ENCODE measurements around the gene RASGRF2.

The RASGRF2 gene

GRCh38 chr5:81080809-81081460, 120.8 kb downstream of the RASGRF2 start:
- Histone ChIP-seq H3K36me3 (ENCODE audit: control insufficient read depth in 1 of 2, insufficient read depth in 2 of 2, low read length in 2 of 2) (no peaks in the 10 kb centered on the region), H3K4me1 (ENCODE audit: control insufficient read depth in 1 of 2, insufficient read depth in 2 of 2, low read length in 2 of 2) (no peaks in the 10 kb centered on the region), H3K27ac (ENCODE audit: low read length) (no peak overlapping the region), H3K4me3 (ENCODE audit: low read depth in 1 of 2, low read length in 2 of 2) (no peak overlapping the region), H3K9me3 (ENCODE audit: control insufficient read depth in 1 of 2, low read length in 2 of 2) (peaks cover 5 to 8% of the 10 kb centered on the region in 2 donors), H3K27me3 (ENCODE audit: low read depth, low read length) (no peaks in the 10 kb centered on the region)

- H3K27me3 ChIP-seq (ENCODE audit: low read depth, low read length) = no peaks in the 10 kb centered on the region
- H3K27ac ChIP-seq (ENCODE audit: low read length) = no peak overlapping the region
- H3K4me1 ChIP-seq (ENCODE audit: control insufficient read depth in 1 of 2, insufficient read depth in 2 of 2, low read length in 2 of 2) = no peaks in the 10 kb centered on the region
- no peak overlapping the region for H3K4me3 ChIP-seq (ENCODE audit: low read depth in 1 of 2, low read length in 2 of 2)
- H3K36me3 ChIP-seq (ENCODE audit: control insufficient read depth in 1 of 2, insufficient read depth in 2 of 2, low read length in 2 of 2) = no peaks in the 10 kb centered on the region
- peaks cover 5 to 8% of the 10 kb centered on the region in 2 donors for H3K9me3 ChIP-seq (ENCODE audit: control insufficient read depth in 1 of 2, low read length in 2 of 2)
These were observed 121.3 kb downstream of the RASGRF2 start for GRCh38 chr5:81081461-81081835.

GRCh38 chr5:81086881-81087281, 126.7 kb downstream of the RASGRF2 start:
- Histone ChIP-seq H3K4me3 (ENCODE audit: low read depth in 1 of 2, low read length in 2 of 2) (no peak overlapping the region), H3K9me3 (ENCODE audit: control insufficient read depth in 1 of 2, low read length in 2 of 2) (no peaks in the 10 kb centered on the region), H3K27me3 (ENCODE audit: low read depth, low read length) (no peaks in the 10 kb centered on the region), H3K36me3 (ENCODE audit: control insufficient read depth in 1 of 2, insufficient read depth in 2 of 2, low read length in 2 of 2) (no peaks in the 10 kb centered on the region), H3K27ac (ENCODE audit: low read length) (no peak overlapping the region), H3K4me1 (ENCODE audit: control insufficient read depth in 1 of 2, insufficient read depth in 2 of 2, low read length in 2 of 2) (no peaks in the 10 kb centered on the region)

- Histone ChIP-seq H3K27me3 (ENCODE audit: low read depth, low read length) (no peaks in the 10 kb centered on the region), H3K9me3 (ENCODE audit: control insufficient read depth in 1 of 2, low read length in 2 of 2) (no peaks in the 10 kb centered on the region), H3K36me3 (ENCODE audit: control insufficient read depth in 1 of 2, insufficient read depth in 2 of 2, low read length in 2 of 2) (no peaks in the 10 kb centered on the region), H3K27ac (ENCODE audit: low read length) (no peak overlapping the region), H3K4me1 (ENCODE audit: control insufficient read depth in 1 of 2, insufficient read depth in 2 of 2, low read length in 2 of 2) (no peaks in the 10 kb centered on the region), H3K4me3 (ENCODE audit: low read depth in 1 of 2, low read length in 2 of 2) (no peak overlapping the region)
These were observed 131.0 kb downstream of the RASGRF2 start for GRCh38 chr5:81091199-81091598.

GRCh38 chr5:81093536-81094196, 133.5 kb downstream of the RASGRF2 start:
- Histone ChIP-seq H3K27ac (ENCODE audit: low read length) (no peak overlapping the region), H3K36me3 (ENCODE audit: control insufficient read depth in 1 of 2, insufficient read depth in 2 of 2, low read length in 2 of 2) (no peaks in the 10 kb centered on the region), H3K9me3 (ENCODE audit: control insufficient read depth in 1 of 2, low read length in 2 of 2) (no peaks in the 10 kb centered on the region), H3K4me1 (ENCODE audit: control insufficient read depth in 1 of 2, insufficient read depth in 2 of 2, low read length in 2 of 2) (no peaks in the 10 kb centered on the region), H3K27me3 (ENCODE audit: low read depth, low read length) (no peaks in the 10 kb centered on the region), H3K4me3 (ENCODE audit: low read depth in 1 of 2, low read length in 2 of 2) (no peak overlapping the region)

GRCh38 chr5:81095835-81096234, 135.7 kb downstream of the RASGRF2 start:
- no peak overlapping the region for H3K27ac ChIP-seq (ENCODE audit: low read length)
- H3K4me1 ChIP-seq (ENCODE audit: control insufficient read depth in 1 of 2, insufficient read depth in 2 of 2, low read length in 2 of 2) = no peaks in the 10 kb centered on the region
- no peaks in the 10 kb centered on the region for H3K27me3 ChIP-seq (ENCODE audit: low read depth, low read length)
- H3K36me3 ChIP-seq (ENCODE audit: control insufficient read depth in 1 of 2, insufficient read depth in 2 of 2, low read length in 2 of 2) = no peaks in the 10 kb centered on the region
- H3K4me3 ChIP-seq (ENCODE audit: low read depth in 1 of 2, low read length in 2 of 2) = no peak overlapping the region
- H3K9me3 ChIP-seq (ENCODE audit: control insufficient read depth in 1 of 2, low read length in 2 of 2) = no peaks in the 10 kb centered on the region

- no peaks in the 10 kb centered on the region for H3K27me3 ChIP-seq (ENCODE audit: low read depth, low read length)
- no peaks in the 10 kb centered on the region for H3K9me3 ChIP-seq (ENCODE audit: control insufficient read depth in 1 of 2, low read length in 2 of 2)
- no peak overlapping the region for H3K27ac ChIP-seq (ENCODE audit: low read length)
- H3K4me1 ChIP-seq (ENCODE audit: control insufficient read depth in 1 of 2, insufficient read depth in 2 of 2, low read length in 2 of 2) = no peaks in the 10 kb centered on the region
- no peaks in the 10 kb centered on the region for H3K36me3 ChIP-seq (ENCODE audit: control insufficient read depth in 1 of 2, insufficient read depth in 2 of 2, low read length in 2 of 2)
- H3K4me3 ChIP-seq (ENCODE audit: low read depth in 1 of 2, low read length in 2 of 2) = no peak overlapping the region
These were observed 137.6 kb downstream of the RASGRF2 start for GRCh38 chr5:81097713-81098112.

GRCh38 chr5:81105261-81105877, 145.2 kb downstream of the RASGRF2 start:
- Histone ChIP-seq H3K4me3 (ENCODE audit: low read depth in 1 of 2, low read length in 2 of 2) (no peak overlapping the region), H3K36me3 (ENCODE audit: control insufficient read depth in 1 of 2, insufficient read depth in 2 of 2, low read length in 2 of 2) (no peaks in the 10 kb centered on the region), H3K27ac (ENCODE audit: low read length) (no peak overlapping the region), H3K27me3 (ENCODE audit: low read depth, low read length) (no peaks in the 10 kb centered on the region), H3K4me1 (ENCODE audit: control insufficient read depth in 1 of 2, insufficient read depth in 2 of 2, low read length in 2 of 2) (no peaks in the 10 kb centered on the region), H3K9me3 (ENCODE audit: control insufficient read depth in 1 of 2, low read length in 2 of 2) (no peaks in the 10 kb centered on the region)

GRCh38 chr5:81115261-81115660, 155.1 kb downstream of the RASGRF2 start:
- Histone ChIP-seq H3K9me3 (ENCODE audit: control insufficient read depth in 1 of 2, low read length in 2 of 2) (no peaks in the 10 kb centered on the region), H3K36me3 (ENCODE audit: control insufficient read depth in 1 of 2, insufficient read depth in 2 of 2, low read length in 2 of 2) (no peaks in the 10 kb centered on the region), H3K4me3 (ENCODE audit: low read depth in 1 of 2, low read length in 2 of 2) (no peak overlapping the region), H3K4me1 (ENCODE audit: control insufficient read depth in 1 of 2, insufficient read depth in 2 of 2, low read length in 2 of 2) (no peaks in the 10 kb centered on the region), H3K27ac (ENCODE audit: low read length) (no peak overlapping the region), H3K27me3 (ENCODE audit: low read depth, low read length) (no peaks in the 10 kb centered on the region)

- H3K36me3 ChIP-seq (ENCODE audit: control insufficient read depth in 1 of 2, insufficient read depth in 2 of 2, low read length in 2 of 2) = no peaks in the 10 kb centered on the region
- H3K4me3 ChIP-seq (ENCODE audit: low read depth in 1 of 2, low read length in 2 of 2) = no peak overlapping the region
- H3K27me3 ChIP-seq (ENCODE audit: low read depth, low read length) = no peaks in the 10 kb centered on the region
- no peak overlapping the region for H3K27ac ChIP-seq (ENCODE audit: low read length)
- H3K9me3 ChIP-seq (ENCODE audit: control insufficient read depth in 1 of 2, low read length in 2 of 2) = no peaks in the 10 kb centered on the region
- H3K4me1 ChIP-seq (ENCODE audit: control insufficient read depth in 1 of 2, insufficient read depth in 2 of 2, low read length in 2 of 2) = no peaks in the 10 kb centered on the region
These were observed 157.4 kb downstream of the RASGRF2 start for GRCh38 chr5:81117566-81117965.

- H3K4me1 ChIP-seq (ENCODE audit: control insufficient read depth in 1 of 2, insufficient read depth in 2 of 2, low read length in 2 of 2) = no peaks in the 10 kb centered on the region
- no peak overlapping the region for H3K27ac ChIP-seq (ENCODE audit: low read length)
- no peaks in the 10 kb centered on the region for H3K9me3 ChIP-seq (ENCODE audit: control insufficient read depth in 1 of 2, low read length in 2 of 2)
- no peak overlapping the region for H3K4me3 ChIP-seq (ENCODE audit: low read depth in 1 of 2, low read length in 2 of 2)
- H3K27me3 ChIP-seq (ENCODE audit: low read depth, low read length) = no peaks in the 10 kb centered on the region
- no peaks in the 10 kb centered on the region for H3K36me3 ChIP-seq (ENCODE audit: control insufficient read depth in 1 of 2, insufficient read depth in 2 of 2, low read length in 2 of 2)
These were observed 161.1 kb downstream of the RASGRF2 start for GRCh38 chr5:81121273-81121672.

All from muscle layer of duodenum (tissue), 2 donors.